Measurements from ENCODE around the gene TRIML1.

Gene TRIML1

DNA sequence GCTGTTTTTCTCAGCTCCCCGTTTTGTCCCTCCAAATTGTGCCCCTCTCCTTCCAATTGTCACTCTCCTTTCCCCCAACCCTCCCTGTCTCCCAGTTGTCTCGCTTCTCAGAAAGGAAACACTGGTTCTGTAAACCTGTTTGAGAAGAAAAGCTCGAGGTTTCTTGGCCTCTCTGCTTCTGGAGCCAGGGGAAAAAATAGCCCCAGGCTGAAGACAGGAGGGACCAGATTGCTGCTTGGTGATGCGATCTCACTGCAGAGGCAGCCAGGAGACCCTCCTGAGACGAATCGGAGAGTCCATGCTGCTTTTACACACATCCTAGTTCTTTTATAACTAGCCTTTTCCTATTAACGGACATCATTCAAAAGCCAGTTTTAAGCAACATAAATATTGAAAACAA is 21.2 kb downstream of the TRIML1 start:
- no peak overlapping the region for H3K4me2 ChIP-seq (ENCODE audit: low read depth, low read length, poor library complexity, severe bottlenecking)
- H3K9me3 ChIP-seq (ENCODE audit: insufficient read depth, low read depth, low read length): peaks cover 3% of the 10 kb centered on the region; the same call in 1 of the 2 replicates
- H3K4me3 ChIP-seq (ENCODE audit: low read length, poor library complexity, severe bottlenecking): no peak overlapping the region
- no peaks in the 10 kb centered on the region for H3K27me3 ChIP-seq (ENCODE audit: insufficient read depth, low read length, poor library complexity, severe bottlenecking)
- no peaks in the 10 kb centered on the region for H3K4me1 ChIP-seq (ENCODE audit: insufficient read depth, low read length, poor library complexity, severe bottlenecking)
- TF ChIP-seq, protein P1, sequence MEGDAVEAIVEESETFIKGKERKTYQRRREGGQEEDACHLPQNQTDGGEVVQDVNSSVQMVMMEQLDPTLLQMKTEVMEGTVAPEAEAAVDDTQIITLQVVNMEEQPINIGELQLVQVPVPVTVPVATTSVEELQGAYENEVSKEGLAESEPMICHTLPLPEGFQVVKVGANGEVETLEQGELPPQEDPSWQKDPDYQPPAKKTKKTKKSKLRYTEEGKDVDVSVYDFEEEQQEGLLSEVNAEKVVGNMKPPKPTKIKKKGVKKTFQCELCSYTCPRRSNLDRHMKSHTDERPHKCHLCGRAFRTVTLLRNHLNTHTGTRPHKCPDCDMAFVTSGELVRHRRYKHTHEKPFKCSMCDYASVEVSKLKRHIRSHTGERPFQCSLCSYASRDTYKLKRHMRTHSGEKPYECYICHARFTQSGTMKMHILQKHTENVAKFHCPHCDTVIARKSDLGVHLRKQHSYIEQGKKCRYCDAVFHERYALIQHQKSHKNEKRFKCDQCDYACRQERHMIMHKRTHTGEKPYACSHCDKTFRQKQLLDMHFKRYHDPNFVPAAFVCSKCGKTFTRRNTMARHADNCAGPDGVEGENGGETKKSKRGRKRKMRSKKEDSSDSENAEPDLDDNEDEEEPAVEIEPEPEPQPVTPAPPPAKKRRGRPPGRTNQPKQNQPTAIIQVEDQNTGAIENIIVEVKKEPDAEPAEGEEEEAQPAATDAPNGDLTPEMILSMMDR (conservative IDR thresholded peaks at IDR 0.05; ENCODE audit: low read length): no peak
- TF ChIP-seq EZH2phosphoT487 (IDR thresholded peaks at IDR 0.05; ENCODE audit: borderline replicate concordance): no peak
- no peaks in the 10 kb centered on the region for H3K36me3 ChIP-seq (ENCODE audit: insufficient read depth, low read length)
- no peaks in the 10 kb centered on the region for H4K20me1 ChIP-seq (ENCODE audit: insufficient read depth, low read length, poor library complexity, severe bottlenecking)
- no peaks in the 10 kb centered on the region for H3K9me2 ChIP-seq (replicated peaks; ENCODE audit: low read depth, low read length)
- no peak overlapping the region for H2AFZ ChIP-seq (ENCODE audit: low read length)
- H3F3A ChIP-seq (ENCODE audit: low read depth): no peaks in the 10 kb centered on the region
- H3K79me2 ChIP-seq (ENCODE audit: insufficient read depth, low read length): no peaks in the 10 kb centered on the region
- H3K9ac ChIP-seq (ENCODE audit: low read depth, low read length, poor library complexity, severe bottlenecking): no peak overlapping the region

DNA sequence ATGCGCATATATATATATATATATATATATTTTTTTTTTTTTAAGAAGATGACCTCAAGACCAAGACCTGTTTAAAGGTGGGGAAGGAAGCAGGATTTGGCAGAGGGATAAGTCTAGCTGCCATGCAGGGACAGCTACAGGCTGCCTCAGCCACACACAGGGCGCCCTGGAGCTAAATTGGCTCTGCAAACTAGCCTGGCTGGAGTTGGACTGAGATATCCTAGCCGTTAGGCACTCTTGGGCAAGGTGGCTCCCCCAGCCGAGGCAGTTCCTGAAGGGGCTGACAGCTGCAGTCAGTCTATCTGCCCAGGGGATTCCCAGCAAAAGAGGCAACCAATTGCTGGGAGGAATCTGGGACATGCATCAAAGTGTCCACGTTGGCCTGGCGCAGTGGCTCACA is 21.9 kb downstream of the TRIML1 start:
- H3K79me2 ChIP-seq (ENCODE audit: insufficient read depth, low read length): no peaks in the 10 kb centered on the region
- no peaks in the 10 kb centered on the region for H3K36me3 ChIP-seq (ENCODE audit: insufficient read depth, low read length)
- H2AFZ ChIP-seq (ENCODE audit: low read length): no peak overlapping the region
- TF ChIP-seq, protein P1 (conservative IDR thresholded peaks at IDR 0.05; ENCODE audit: low read length): no peak
- no peak for TF ChIP-seq EZH2phosphoT487 (IDR thresholded peaks at IDR 0.05; ENCODE audit: borderline replicate concordance)
- H3K9me3 ChIP-seq (ENCODE audit: insufficient read depth, low read depth, low read length): peaks cover 3% of the 10 kb centered on the region; the same call in 1 of the 2 replicates
- no peaks in the 10 kb centered on the region for H4K20me1 ChIP-seq (ENCODE audit: insufficient read depth, low read length, poor library complexity, severe bottlenecking)
- no peaks in the 10 kb centered on the region for H3K9me2 ChIP-seq (replicated peaks; ENCODE audit: low read depth, low read length)
- H3F3A ChIP-seq (ENCODE audit: low read depth): no peaks in the 10 kb centered on the region
- no peak overlapping the region for H3K4me3 ChIP-seq (ENCODE audit: low read length, poor library complexity, severe bottlenecking)
- no peaks in the 10 kb centered on the region for H3K4me1 ChIP-seq (ENCODE audit: insufficient read depth, low read length, poor library complexity, severe bottlenecking)
- H3K27me3 ChIP-seq (ENCODE audit: insufficient read depth, low read length, poor library complexity, severe bottlenecking): no peaks in the 10 kb centered on the region
- no peak overlapping the region for H3K9ac ChIP-seq (ENCODE audit: low read depth, low read length, poor library complexity, severe bottlenecking)
- H3K4me2 ChIP-seq (ENCODE audit: low read depth, low read length, poor library complexity, severe bottlenecking): no peak overlapping the region

DNA sequence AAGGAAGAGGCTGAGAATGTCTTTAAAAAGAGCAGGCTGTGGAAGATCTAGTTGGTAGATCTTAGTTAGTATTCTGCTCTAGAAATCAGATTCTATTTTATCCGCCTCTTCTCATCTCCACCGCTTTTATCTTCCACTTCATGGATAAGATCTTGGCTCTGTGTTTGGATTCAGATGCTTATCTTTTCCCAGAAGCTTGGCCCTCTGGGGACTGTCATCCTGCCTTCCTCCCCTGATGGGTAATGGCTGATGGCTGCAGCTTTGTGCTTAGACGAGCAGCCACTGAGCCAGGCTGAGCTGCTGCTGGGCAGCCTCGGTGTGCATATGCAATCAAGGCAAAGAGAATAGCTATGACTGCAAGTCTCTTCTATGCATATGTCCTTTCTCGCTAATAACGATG is 23.5 kb downstream of the TRIML1 start:
- Histone ChIP-seq H3K79me2 (ENCODE audit: insufficient read depth, low read length) (no peaks in the 10 kb centered on the region), H2AFZ (ENCODE audit: low read length) (no peak overlapping the region), H3K9me3 (ENCODE audit: insufficient read depth, low read depth, low read length) (peaks cover 3% of the 10 kb centered on the region; the same call in 1 of the 2 replicates), H3K4me3 (ENCODE audit: low read length, poor library complexity, severe bottlenecking) (no peak overlapping the region), H3K9me2 (replicated peaks; ENCODE audit: low read depth, low read length) (no peaks in the 10 kb centered on the region), H3K36me3 (ENCODE audit: insufficient read depth, low read length) (no peaks in the 10 kb centered on the region), H4K20me1 (ENCODE audit: insufficient read depth, low read length, poor library complexity, severe bottlenecking) (no peaks in the 10 kb centered on the region), H3K4me1 (ENCODE audit: insufficient read depth, low read length, poor library complexity, severe bottlenecking) (no peaks in the 10 kb centered on the region), H3K4me2 (ENCODE audit: low read depth, low read length, poor library complexity, severe bottlenecking) (no peak overlapping the region), H3K27me3 (ENCODE audit: insufficient read depth, low read length, poor library complexity, severe bottlenecking) (no peaks in the 10 kb centered on the region), H3K9ac (ENCODE audit: low read depth, low read length, poor library complexity, severe bottlenecking) (no peak overlapping the region), H3F3A (ENCODE audit: low read depth) (no peaks in the 10 kb centered on the region)
- no peak for TF ChIP-seq EZH2phosphoT487 (IDR thresholded peaks at IDR 0.05; ENCODE audit: borderline replicate concordance)
- TF ChIP-seq, protein P1 (conservative IDR thresholded peaks at IDR 0.05; ENCODE audit: low read length): no peak
